GM12878 (cell line): ENCODE measurements around the gene VASP. TPM values are rescaled to one million over a fixed set of nuclear protein-coding genes. Genes with fewer than 3 reads are reported as not detected.

Source experiments
- ATAC-seq: fragments of 200-7000 bp; cut with Tn5 transposase; 3 replicates; pipeline ENCODE4 v1.9.1; 2020; ENCODE audit warnings: mild to moderate bottlenecking, moderate library complexity
- BruUV-seq: library from RNA; stranded (reverse); fragments of 400-500 nt; replicated peaks from 2 replicates; lab custom pipeline; 2021; lab: Mats Ljungman, UMichigan
- CTCF ChIA-PET: fragments of 300-600 bp; sonication (Branson Sonifier 250); formaldehyde crosslinking; extraction: SDS; loops from one replicate; lab custom pipeline; 2021; ENCODE audit warnings: inconsistent platforms; lab: Yijun Ruan, JAX
- POLR2A ChIA-PET: fragments of 350-600 bp; formaldehyde crosslinking; extraction: SDS; loops from one replicate; lab custom pipeline; 2021; ENCODE audit warnings: inconsistent platforms; lab: Charles Lee
- RAD21 ChIA-PET: fragments of 300-600 bp; sonication (Branson Sonifier 250); formaldehyde crosslinking; loops from one replicate; lab custom pipeline; 2023; ENCODE audit warnings: antibody characterized with exemption; ENCODE audit not compliant: unreplicated experiment; lab: Charles Lee
- SMC1A ChIA-PET: fragments of 300-600 bp; sonication (Branson Sonifier 250); formaldehyde crosslinking; loops from one replicate; lab custom pipeline; 2023; ENCODE audit not compliant: unreplicated experiment, uncharacterized antibody; lab: Charles Lee
- DNase-seq: peaks from one replicate; pipeline ENCODE4 v3.0.0-alpha.2; 2011; ENCODE audit warnings: low read depth, low spot score
- FAIRE-seq: peaks from 3 replicates; lab custom pipeline; 2011; peaks lifted over from hg19 to GRCh38; lab: Jason Lieb, UNC
- H2AFZ ChIP-seq: 2 replicates; pipeline ENCODE4 v1.6.0; 2011; ENCODE audit warnings: low read depth, low read length, control low read depth; ENCODE audit not compliant: control insufficient read depth
- H3K27ac ChIP-seq: 2 replicates; pipeline ENCODE4 v1.5.1; 2011; ENCODE audit warnings: control low read depth; ENCODE audit not compliant: control insufficient read depth, insufficient read depth
- H3K27me3 ChIP-seq, 2 experiments: replicated peaks in 1 of 2; 2 replicates each; pipeline versions ENCODE4 v1.6.0 to v1.6.1; 2011; ENCODE audit warnings: low read length in 1 of 2; ENCODE audit not compliant: control insufficient read depth in 2 of 2, insufficient read depth in 2 of 2
- H3K36me3 ChIP-seq, 2 experiments: 2 replicates each; pipeline ENCODE4 v1.5.1; 2011; ENCODE audit warnings: low read length in 1 of 2; ENCODE audit not compliant: control insufficient read depth in 2 of 2, insufficient read depth in 2 of 2
- H3K4me1 ChIP-seq: 2 replicates; pipeline ENCODE4 v1.6.1; 2011; ENCODE audit warnings: mild to moderate bottlenecking, low read length, moderate library complexity, mixed read lengths; ENCODE audit not compliant: control insufficient read depth, insufficient read depth
- H3K4me2 ChIP-seq: 2 replicates; pipeline ENCODE4 v1.6.0; 2011; ENCODE audit warnings: control low read depth; ENCODE audit not compliant: control insufficient read depth, insufficient read depth
- H3K4me3 ChIP-seq: fragments of 200-600 bp; sonication (generic); 2 replicates; pipeline ENCODE4 v1.5.1; 2016
- H3K79me2 ChIP-seq: 2 replicates; pipeline ENCODE4 v1.6.0; 2011; ENCODE audit warnings: low read length; ENCODE audit not compliant: control insufficient read depth, insufficient read depth
- H3K9ac ChIP-seq: 2 replicates; pipeline ENCODE4 v1.8.0; 2011; ENCODE audit warnings: low read length, control low read depth, mixed read lengths; ENCODE audit not compliant: control insufficient read depth, insufficient read depth
- H3K9me3 ChIP-seq: replicated peaks from 3 replicates; pipeline ENCODE4 v1.5.1; 2011; ENCODE audit warnings: mild to moderate bottlenecking, low read length; ENCODE audit not compliant: control insufficient read depth, insufficient read depth
- H4K20me1 ChIP-seq: 2 replicates; pipeline ENCODE4 v1.6.0; 2011; ENCODE audit not compliant: control insufficient read depth, insufficient read depth
- ATF7 ChIP-seq: fragments of 450-650 bp; IDR thresholded peaks from 2 replicates; pipeline ENCODE4 v1.6.1; 2016; ENCODE audit warnings: low read depth, mild to moderate bottlenecking
- CREM ChIP-seq: IDR thresholded peaks from 2 replicates; pipeline ENCODE4 v1.6.1; 2014; ENCODE audit warnings: antibody characterized with exemption, low read depth
- EED ChIP-seq: sonication (generic); IDR thresholded peaks from 2 replicates; pipeline ENCODE4 v1.6.1; 2016; ENCODE audit warnings: antibody characterized with exemption, low read depth
- JUNB ChIP-seq: IDR thresholded peaks from 2 replicates; pipeline ENCODE4 v1.6.1; 2016; ENCODE audit warnings: antibody characterized with exemption, mild to moderate bottlenecking
- NFYA ChIP-seq: IDR thresholded peaks from 2 replicates; pipeline ENCODE4 v1.6.1; 2011; ENCODE audit warnings: low read depth, mild to moderate bottlenecking, low read length, improper control_type of control experiment, borderline replicate concordance
- NR2C1 ChIP-seq: fragments of 450-650 bp; IDR thresholded peaks from 2 replicates; pipeline ENCODE4 v1.6.1; 2017; ENCODE audit warnings: antibody characterized with exemption, mild to moderate bottlenecking, moderate library complexity
- RUNX3 ChIP-seq: IDR thresholded peaks from 2 replicates; pipeline ENCODE4 v1.6.1; 2012; ENCODE audit warnings: low read length, inconsistent platforms
- SUPT20H ChIP-seq: IDR thresholded peaks from 2 replicates; pipeline ENCODE4 v1.6.1; 2011; ENCODE audit warnings: low read depth, mild to moderate bottlenecking, low read length, moderate library complexity, borderline replicate concordance; ENCODE audit not compliant: control insufficient read depth
- ZNF24 ChIP-seq: fragments of 450-650 bp; IDR thresholded peaks from 2 replicates; pipeline ENCODE4 v1.6.1; 2017; ENCODE audit warnings: antibody characterized with exemption, mild to moderate bottlenecking
- WGBS: methylation state at CpG from one replicate; pipeline ENCODE4 v1.1.6; 2016; ENCODE audit warnings: low lambda C conversion rate; ENCODE audit not compliant: insufficient replicate concordance, insufficient coverage; ENCODE audit errors: missing lambda C conversion rate; 5-methylcytosine and 5-hydroxymethylcytosine counted together
- in situ Hi-C: fragments of 300-500 bp; cut with MboI; formaldehyde crosslinking; loops from 9 replicates; pipeline ENCODE4 v1.14.3; 2018; ENCODE audit warnings: mixed read lengths
- intact Hi-C: fragments of 100-400 bp; cut with micrococcal nuclease; formaldehyde crosslinking; loops from one replicate; pipeline ENCODE4 v1.14.2; 2022; ENCODE audit not compliant: unreplicated experiment
- polyA plus RNA-seq, 11 experiments: library from polyadenylated mRNA; depleted of rRNA in 4 of 11; unstranded in 6 of 11; stranded (reverse) in 5 of 11; fragments of >200 nt; fragmentation: Nextera tagmentation in 4 of 11; fragmentation: Illumina TruSeq in 1 of 11; extraction: Ambion mirVana in 4 of 11; extraction: Trizol in 1 of 11; gene quantifications; 1 replicate in 1 of 11; 2 replicates in 10 of 11; pipeline versions ENCODE4 v1.2.1 to v1.2.3, GENCODE V29; 2011 to 2016; ENCODE audit warnings: inconsistent platforms in 2 of 11, missing spikeins in 2 of 11, low read depth in 1 of 11
- total RNA-seq, 4 experiments: library from RNA; depleted of rRNA in 3 of 4; stranded (reverse); fragments of >200 nt in 3 of 4; fragmentation: Illumina TruSeq in 1 of 4; extraction: Trizol in 1 of 4; gene quantifications; 2 replicates each; pipeline versions ENCODE4 v1.2.1 to v1.2.3, GENCODE V29; 2013 to 2021
- TF ChIP-seq, protein P1 (sequence below): fragments of 450-650 bp; IDR thresholded peaks from 2 replicates; pipeline ENCODE4 v1.6.1; 2016; ENCODE audit warnings: mild to moderate bottlenecking
- TF ChIP-seq, protein P2 (sequence below): fragments of 450-650 bp; IDR thresholded peaks from 2 replicates; pipeline ENCODE4 v1.6.1; 2017; ENCODE audit warnings: mild to moderate bottlenecking

VASP gene
- total and polyA plus RNA-seq, 10 of the 15 experiments (the other 5 are each of a cell fraction or from before 2014, with no cell fraction given), result 19.5 to 298 (median 84.8) TPM

DNA sequence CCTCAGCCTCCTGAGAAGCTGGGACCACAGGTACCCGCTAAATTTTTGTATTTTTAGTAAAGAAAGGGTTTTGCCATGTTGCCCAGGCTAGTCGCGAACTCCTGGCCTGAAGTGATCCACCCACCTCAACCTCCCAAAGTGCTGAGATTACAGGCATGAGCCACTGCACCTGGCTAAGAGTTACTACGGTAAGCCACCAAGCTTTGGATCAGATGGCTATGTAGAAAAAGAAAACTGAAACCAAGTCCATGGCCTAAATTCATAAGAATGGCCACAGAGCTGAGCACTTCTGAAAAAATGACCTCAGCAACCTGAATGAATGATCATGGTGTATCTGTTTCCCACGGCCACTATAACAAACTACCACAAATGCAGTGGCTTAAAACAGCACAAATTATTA is 67.9 kb downstream of the VASP start:
- RAD21 ChIA-PET, result interaction anchor here (0.8 to 1.0 kb wide), 3 partner anchors 17 to 136 kb away, joined by 3 read pairs; no protein-coding TSS in a partner anchor
- FAIRE-seq (peak; percentile 75), ATAC-seq (peak; percentile 86)
- H3K4me3 ChIP-seq, result no peak overlapping the region
- H3K79me2 ChIP-seq, result peaks cover 11% of the 10 kb centered on the region
- POLR2A ChIA-PET, result interaction anchor here (0.8 to 1.5 kb wide), 2 partner anchors 8 to 9 kb away, joined by 3 to 8 read pairs; no protein-coding TSS in a partner anchor
- intact Hi-C loops, result no loop called here
- peaks cover 11% of the 10 kb centered on the region for H3K4me1 ChIP-seq
- CTCF ChIA-PET, result interaction anchor here (0.9 to 1.4 kb wide), 3 partner anchors 26 to 96 kb away, joined by 3 to 5 read pairs (median 3); no protein-coding TSS in a partner anchor
- H3K4me2 ChIP-seq, result no peak overlapping the region
- H3K9me3 ChIP-seq, result no peaks in the 10 kb centered on the region; the same call in 2 of the 3 replicates
- 77% methylated on average over 5 of the region's 5 CpGs for WGBS
- H2AFZ ChIP-seq, result no peak overlapping the region
- SMC1A ChIA-PET, result interaction anchor here (1.2 to 1.4 kb wide), 3 partner anchors 9 to 66 kb away, joined by 3 to 5 read pairs (median 3); no protein-coding TSS in a partner anchor
- BruUV-seq, result no TSS peak
- H3K9ac ChIP-seq, result no peak overlapping the region
- TF ChIP-seq CREM (peak; percentile 21; the same call in 1 of the 2 replicates), ZNF24 (peak; percentile 81), SUPT20H (no peak), NFYA (no peak), EED (peak; percentile 54; the same call in 1 of the 2 replicates), RUNX3 (peak; percentile 48; the same call in 1 of the 2 replicates), NR2C1 (no peak), ATF7 (peak; percentile 61; the same call in 1 of the 2 replicates), JUNB (peak; percentile 46)
- TF ChIP-seq, protein P1, sequence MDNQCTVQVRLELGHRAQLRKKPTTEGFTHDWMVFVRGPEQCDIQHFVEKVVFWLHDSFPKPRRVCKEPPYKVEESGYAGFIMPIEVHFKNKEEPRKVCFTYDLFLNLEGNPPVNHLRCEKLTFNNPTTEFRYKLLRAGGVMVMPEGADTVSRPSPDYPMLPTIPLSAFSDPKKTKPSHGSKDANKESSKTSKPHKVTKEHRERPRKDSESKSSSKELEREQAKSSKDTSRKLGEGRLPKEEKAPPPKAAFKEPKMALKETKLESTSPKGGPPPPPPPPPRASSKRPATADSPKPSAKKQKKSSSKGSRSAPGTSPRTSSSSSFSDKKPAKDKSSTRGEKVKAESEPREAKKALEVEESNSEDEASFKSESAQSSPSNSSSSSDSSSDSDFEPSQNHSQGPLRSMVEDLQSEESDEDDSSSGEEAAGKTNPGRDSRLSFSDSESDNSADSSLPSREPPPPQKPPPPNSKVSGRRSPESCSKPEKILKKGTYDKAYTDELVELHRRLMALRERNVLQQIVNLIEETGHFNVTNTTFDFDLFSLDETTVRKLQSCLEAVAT, result peak; percentile 53; the same call in 1 of the 2 replicates
- TF ChIP-seq, protein P2, sequence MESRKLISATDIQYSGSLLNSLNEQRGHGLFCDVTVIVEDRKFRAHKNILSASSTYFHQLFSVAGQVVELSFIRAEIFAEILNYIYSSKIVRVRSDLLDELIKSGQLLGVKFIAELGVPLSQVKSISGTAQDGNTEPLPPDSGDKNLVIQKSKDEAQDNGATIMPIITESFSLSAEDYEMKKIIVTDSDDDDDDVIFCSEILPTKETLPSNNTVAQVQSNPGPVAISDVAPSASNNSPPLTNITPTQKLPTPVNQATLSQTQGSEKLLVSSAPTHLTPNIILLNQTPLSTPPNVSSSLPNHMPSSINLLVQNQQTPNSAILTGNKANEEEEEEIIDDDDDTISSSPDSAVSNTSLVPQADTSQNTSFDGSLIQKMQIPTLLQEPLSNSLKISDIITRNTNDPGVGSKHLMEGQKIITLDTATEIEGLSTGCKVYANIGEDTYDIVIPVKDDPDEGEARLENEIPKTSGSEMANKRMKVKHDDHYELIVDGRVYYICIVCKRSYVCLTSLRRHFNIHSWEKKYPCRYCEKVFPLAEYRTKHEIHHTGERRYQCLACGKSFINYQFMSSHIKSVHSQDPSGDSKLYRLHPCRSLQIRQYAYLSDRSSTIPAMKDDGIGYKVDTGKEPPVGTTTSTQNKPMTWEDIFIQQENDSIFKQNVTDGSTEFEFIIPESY, result peak; percentile 72; the same call in 1 of the 2 replicates
- TF ChIP-seq, all 136 proteins: peak for 8
- Histone ChIP-seq H3K36me3 (no peaks in the 10 kb centered on the region; a peak in 2 of 4 replicates), H3K27me3 (no peaks in the 10 kb centered on the region), H4K20me1 (no peaks in the 10 kb centered on the region), H3K27ac (no peak overlapping the region)
- DNase-seq, result no peak
- in situ Hi-C loops, result no loop called here

Other genes with a start within 250 kb of the VASP start
Only the 7 nearest of the 17 such genes appear.
- gene POLR1G, start 100.8 kb upstream of the VASP start, total RNA-seq (2014; rRNA removed), result 18.4 and 30.9 TPM in 2 replicates
- gene POLR1G, start 100.8 kb upstream of the VASP start, total RNA-seq (2014; rRNA removed; fragmentation: Illumina TruSeq; extraction: Trizol), result 19.5 and 23.2 TPM in 2 replicates
- 18.8 TPM in 2 replicates for gene POLR1G, start 100.8 kb upstream of the VASP start, total RNA-seq (2021)
- 3.1 and 5.0 TPM in 2 replicates for gene POLR1G, start 100.8 kb upstream of the VASP start, polyA plus RNA-seq (2011; rRNA removed)
- 13.3 and 22.1 TPM in 2 replicates for gene POLR1G, start 100.8 kb upstream of the VASP start, polyA plus RNA-seq (2014; fragmentation: Illumina TruSeq; extraction: Trizol)
- 1 to 10 TPM; 2.0 to 5.4 TPM for gene POLR1G, start 100.8 kb upstream of the VASP start, polyA plus RNA-seq (2014; fragmentation: Nextera tagmentation; extraction: Ambion mirVana)
- gene POLR1G, start 100.8 kb upstream of the VASP start, polyA plus RNA-seq (2014; rRNA removed), result 17.4 and 24.4 TPM in 2 replicates
- gene POLR1G, start 100.8 kb upstream of the VASP start, polyA plus RNA-seq (2016; fragmentation: Nextera tagmentation; extraction: Ambion mirVana), result 10 to 100 TPM; 23.2 to 24.3 TPM
- gene ERCC1, start 83.6 kb upstream of the VASP start, total RNA-seq (2014; rRNA removed), result 74.7 and 82.6 TPM in 2 replicates
- gene ERCC1, start 83.6 kb upstream of the VASP start, total RNA-seq (2014; rRNA removed; fragmentation: Illumina TruSeq; extraction: Trizol), result 45.4 and 57.2 TPM in 2 replicates
- 70.1 and 75.3 TPM in 2 replicates for gene ERCC1, start 83.6 kb upstream of the VASP start, total RNA-seq (2021)
- gene ERCC1, start 83.6 kb upstream of the VASP start, polyA plus RNA-seq (2011; rRNA removed), result 36.8 and 65.0 TPM in 2 replicates
- gene ERCC1, start 83.6 kb upstream of the VASP start, polyA plus RNA-seq (2014; fragmentation: Illumina TruSeq; extraction: Trizol), result 23.1 and 52.0 TPM in 2 replicates
- 10 to 100 TPM; 14.7 to 36.8 TPM for gene ERCC1, start 83.6 kb upstream of the VASP start, polyA plus RNA-seq (2014; fragmentation: Nextera tagmentation; extraction: Ambion mirVana)
- 104 and 113 TPM in 2 replicates for gene ERCC1, start 83.6 kb upstream of the VASP start, polyA plus RNA-seq (2014; rRNA removed)
- 10 to 100 TPM; 54.2 to 66.8 TPM for gene ERCC1, start 83.6 kb upstream of the VASP start, polyA plus RNA-seq (2016; fragmentation: Nextera tagmentation; extraction: Ambion mirVana)
- gene FOSB, start 39.5 kb upstream of the VASP start, total RNA-seq (2014; rRNA removed), result 0.11 and 0.44 TPM in 2 replicates
- 0.14 and 0.31 TPM in 2 replicates for gene FOSB, start 39.5 kb upstream of the VASP start, total RNA-seq (2014; rRNA removed; fragmentation: Illumina TruSeq; extraction: Trizol)
- 0.56 and 0.69 TPM in 2 replicates for gene FOSB, start 39.5 kb upstream of the VASP start, total RNA-seq (2021)
- gene FOSB, start 39.5 kb upstream of the VASP start, polyA plus RNA-seq (2011; rRNA removed), result 0.13 and 0.20 TPM in 2 replicates
- gene FOSB, start 39.5 kb upstream of the VASP start, polyA plus RNA-seq (2014; fragmentation: Illumina TruSeq; extraction: Trizol), result 0.28 and 0.35 TPM in 2 replicates
- gene FOSB, start 39.5 kb upstream of the VASP start, polyA plus RNA-seq (2014; fragmentation: Nextera tagmentation; extraction: Ambion mirVana), result under 1 TPM; 0.06 to 0.07 TPM
- gene FOSB, start 39.5 kb upstream of the VASP start, polyA plus RNA-seq (2014; rRNA removed), result 0.24 and 0.34 TPM in 2 replicates
- under 1 TPM; 0.29 to 0.45 TPM for gene FOSB, start 39.5 kb upstream of the VASP start, polyA plus RNA-seq (2016; fragmentation: Nextera tagmentation; extraction: Ambion mirVana)
- gene RTN2, start 10.4 kb upstream of the VASP start, total RNA-seq (2014; rRNA removed), result 4.0 and 5.2 TPM in 2 replicates
- 3.4 and 4.2 TPM in 2 replicates for gene RTN2, start 10.4 kb upstream of the VASP start, total RNA-seq (2014; rRNA removed; fragmentation: Illumina TruSeq; extraction: Trizol)
- gene RTN2, start 10.4 kb upstream of the VASP start, total RNA-seq (2021), result 9.7 and 11.6 TPM in 2 replicates
- 1.1 and 2.6 TPM in 2 replicates for gene RTN2, start 10.4 kb upstream of the VASP start, polyA plus RNA-seq (2011; rRNA removed)
- gene RTN2, start 10.4 kb upstream of the VASP start, polyA plus RNA-seq (2014; fragmentation: Illumina TruSeq; extraction: Trizol), result 5.5 and 5.9 TPM in 2 replicates
- under 1 TPM; 0.32 to 0.42 TPM for gene RTN2, start 10.4 kb upstream of the VASP start, polyA plus RNA-seq (2014; fragmentation: Nextera tagmentation; extraction: Ambion mirVana)
- 10.3 and 11.0 TPM in 2 replicates for gene RTN2, start 10.4 kb upstream of the VASP start, polyA plus RNA-seq (2014; rRNA removed)
- gene RTN2, start 10.4 kb upstream of the VASP start, polyA plus RNA-seq (2016; fragmentation: Nextera tagmentation; extraction: Ambion mirVana), result 1 to 10 TPM; 4.8 to 4.9 TPM
- 3.4 and 4.1 TPM in 2 replicates for gene PPM1N, start 9.0 kb upstream of the VASP start, total RNA-seq (2014; rRNA removed)
- 2.9 and 4.0 TPM in 2 replicates for gene PPM1N, start 9.0 kb upstream of the VASP start, total RNA-seq (2014; rRNA removed; fragmentation: Illumina TruSeq; extraction: Trizol)
- 3.5 and 4.1 TPM in 2 replicates for gene PPM1N, start 9.0 kb upstream of the VASP start, total RNA-seq (2021)
- 1.6 and 1.7 TPM in 2 replicates for gene PPM1N, start 9.0 kb upstream of the VASP start, polyA plus RNA-seq (2011; rRNA removed)
- gene PPM1N, start 9.0 kb upstream of the VASP start, polyA plus RNA-seq (2014; fragmentation: Illumina TruSeq; extraction: Trizol), result 3.6 and 5.4 TPM in 2 replicates
- 1 to 10 TPM; 4.6 to 4.7 TPM for gene PPM1N, start 9.0 kb upstream of the VASP start, polyA plus RNA-seq (2014; fragmentation: Nextera tagmentation; extraction: Ambion mirVana)
- gene PPM1N, start 9.0 kb upstream of the VASP start, polyA plus RNA-seq (2014; rRNA removed), result 5.3 and 5.4 TPM in 2 replicates
- gene PPM1N, start 9.0 kb upstream of the VASP start, polyA plus RNA-seq (2016; fragmentation: Nextera tagmentation; extraction: Ambion mirVana), result 1 to 10 TPM; 2.6 to 3.2 TPM
- 5.9 and 8.0 TPM in 2 replicates for gene OPA3, start 77.3 kb downstream of the VASP start, total RNA-seq (2014; rRNA removed)
- 9.8 and 10.0 TPM in 2 replicates for gene OPA3, start 77.3 kb downstream of the VASP start, total RNA-seq (2014; rRNA removed; fragmentation: Illumina TruSeq; extraction: Trizol)
- gene OPA3, start 77.3 kb downstream of the VASP start, total RNA-seq (2021), result 18.1 and 22.2 TPM in 2 replicates
- 15.0 and 24.3 TPM in 2 replicates for gene OPA3, start 77.3 kb downstream of the VASP start, polyA plus RNA-seq (2011; rRNA removed)
- 10.6 and 12.8 TPM in 2 replicates for gene OPA3, start 77.3 kb downstream of the VASP start, polyA plus RNA-seq (2014; fragmentation: Illumina TruSeq; extraction: Trizol)
- gene OPA3, start 77.3 kb downstream of the VASP start, polyA plus RNA-seq (2014; fragmentation: Nextera tagmentation; extraction: Ambion mirVana), result 1 to 10 TPM; 2.2 to 2.3 TPM
- 11.4 and 13.8 TPM in 2 replicates for gene OPA3, start 77.3 kb downstream of the VASP start, polyA plus RNA-seq (2014; rRNA removed)
- gene OPA3, start 77.3 kb downstream of the VASP start, polyA plus RNA-seq (2016; fragmentation: Nextera tagmentation; extraction: Ambion mirVana), result 10 to 100 TPM; 21.7 to 22.4 TPM
- gene GPR4, start 94.7 kb downstream of the VASP start, total RNA-seq (2014; rRNA removed), result not detected in 2 replicates
- gene GPR4, start 94.7 kb downstream of the VASP start, total RNA-seq (2014; rRNA removed; fragmentation: Illumina TruSeq; extraction: Trizol), result not detected in 2 replicates
- not detected in 2 replicates for gene GPR4, start 94.7 kb downstream of the VASP start, total RNA-seq (2021)
- gene GPR4, start 94.7 kb downstream of the VASP start, polyA plus RNA-seq (2011; rRNA removed), result not detected in 2 replicates
- gene GPR4, start 94.7 kb downstream of the VASP start, polyA plus RNA-seq (2014; fragmentation: Illumina TruSeq; extraction: Trizol), result not detected in 2 replicates
- not detected for gene GPR4, start 94.7 kb downstream of the VASP start, polyA plus RNA-seq (2014; fragmentation: Nextera tagmentation; extraction: Ambion mirVana)
- 0.03 TPM in 1 of 2 replicates, not detected in the other for gene GPR4, start 94.7 kb downstream of the VASP start, polyA plus RNA-seq (2014; rRNA removed)
- gene GPR4, start 94.7 kb downstream of the VASP start, polyA plus RNA-seq (2016; fragmentation: Nextera tagmentation; extraction: Ambion mirVana), result not detected